Measurements from ENCODE around the gene NREP. TPM values are rescaled to one million over a fixed set of nuclear protein-coding genes. Genes with fewer than 3 reads are reported as not detected.

The NREP gene
- total and polyA plus RNA-seq, 2 experiments from 2014 or later = 260 to 300 TPM

DNA sequence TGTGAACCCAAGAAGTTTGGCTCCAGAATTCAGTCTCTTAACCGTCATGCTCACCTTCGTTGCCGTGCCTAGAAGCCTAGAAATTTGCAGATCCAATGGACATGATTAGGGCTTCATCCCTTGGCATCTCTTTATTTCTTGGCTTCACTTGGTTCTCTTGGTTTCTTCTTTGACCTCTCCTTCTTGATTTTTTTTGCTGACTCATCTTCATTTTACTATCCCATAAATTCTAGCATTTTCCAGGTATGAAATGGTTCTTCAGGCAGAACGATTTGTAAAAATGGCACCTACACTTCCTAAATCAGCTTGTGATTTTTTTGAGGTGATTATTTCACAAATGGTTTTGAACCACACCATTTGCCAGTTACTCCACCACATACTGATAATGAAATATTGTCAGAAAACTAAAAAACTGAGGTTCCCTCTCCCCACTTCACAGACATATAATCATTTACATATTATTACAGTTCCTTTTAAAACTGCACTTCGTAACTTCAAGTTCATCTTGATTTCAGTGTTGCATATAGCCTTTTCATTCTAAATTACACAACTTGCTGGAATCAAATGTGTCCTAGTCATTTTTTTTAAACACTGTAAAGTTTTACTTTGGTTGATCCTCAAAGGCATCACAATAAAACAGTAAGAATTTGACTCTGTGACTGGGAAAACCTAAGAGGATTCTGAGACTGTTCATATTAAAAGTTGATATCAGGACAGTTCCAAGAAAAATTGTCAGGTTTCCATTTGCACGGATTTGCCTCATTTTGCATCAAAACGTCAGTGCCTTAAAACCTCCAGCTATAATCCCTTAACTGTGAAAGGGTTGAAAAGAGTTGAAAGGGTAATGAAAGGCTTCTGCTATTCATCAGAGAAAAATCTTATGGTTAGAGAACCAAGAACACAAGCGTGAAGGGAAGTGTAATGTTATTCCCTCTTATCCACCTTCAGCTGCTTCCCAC is 8.9 kb upstream of the NREP start:
- no peaks in the 10 kb centered on the region for H3K36me3 Mint-ChIP-seq (ENCODE audit: low read depth)
- H3K36me3 ChIP-seq (ENCODE audit: insufficient read depth) = no peaks in the 10 kb centered on the region
- no peaks in the 10 kb centered on the region for H3K9me2 ChIP-seq (ENCODE audit: insufficient read depth)
- H3K4me3 ChIP-seq = no peak overlapping the region
- H2AFZ ChIP-seq = no peak overlapping the region; the same call in 1 of the 2 replicates
- H3K4me3 Mint-ChIP-seq = no peak overlapping the region
- H3K4me1 ChIP-seq (ENCODE audit: insufficient read depth) = peaks cover 7% of the 10 kb centered on the region
- H3K4me1 Mint-ChIP-seq = peaks cover 13% of the 10 kb centered on the region
- no peaks in the 10 kb centered on the region for H3K27me3 ChIP-seq (ENCODE audit: insufficient read depth)
- H4K20me1 ChIP-seq (replicated peaks; ENCODE audit: insufficient read depth) = no peaks in the 10 kb centered on the region
- H3K27ac ChIP-seq (ENCODE audit: low read depth) = no peak overlapping the region
- peaks cover 2% of the 10 kb centered on the region for H3K27me3 Mint-ChIP-seq (ENCODE audit: insufficient read depth, low read depth, poor library complexity)
- TF ChIP-seq ETS1 (IDR thresholded peaks at IDR 0.05) (no peak), EZH2phosphoT487 (IDR thresholded peaks at IDR 0.05; ENCODE audit: unreplicated experiment) (no peak), STAT1 (IDR thresholded peaks at IDR 0.05; ENCODE audit: unreplicated experiment) (no peak), ZNF331 (CRISPR knock-in tag; IDR thresholded peaks at IDR 0.05; ENCODE audit: low read depth) (no peak), POLR2AphosphoS5 (IDR thresholded peaks at IDR 0.05; ENCODE audit: low read depth) (no peak), CTCF (conservative IDR thresholded peaks at IDR 0.05; ENCODE audit: low read depth in 2 of 2) (no peak), EZH2 (IDR thresholded peaks at IDR 0.05; ENCODE audit: low read depth, unreplicated experiment) (no peak), JUNB (IDR thresholded peaks at IDR 0.05; ENCODE audit: unreplicated experiment) (no peak)
- TF ChIP-seq, protein P1, sequence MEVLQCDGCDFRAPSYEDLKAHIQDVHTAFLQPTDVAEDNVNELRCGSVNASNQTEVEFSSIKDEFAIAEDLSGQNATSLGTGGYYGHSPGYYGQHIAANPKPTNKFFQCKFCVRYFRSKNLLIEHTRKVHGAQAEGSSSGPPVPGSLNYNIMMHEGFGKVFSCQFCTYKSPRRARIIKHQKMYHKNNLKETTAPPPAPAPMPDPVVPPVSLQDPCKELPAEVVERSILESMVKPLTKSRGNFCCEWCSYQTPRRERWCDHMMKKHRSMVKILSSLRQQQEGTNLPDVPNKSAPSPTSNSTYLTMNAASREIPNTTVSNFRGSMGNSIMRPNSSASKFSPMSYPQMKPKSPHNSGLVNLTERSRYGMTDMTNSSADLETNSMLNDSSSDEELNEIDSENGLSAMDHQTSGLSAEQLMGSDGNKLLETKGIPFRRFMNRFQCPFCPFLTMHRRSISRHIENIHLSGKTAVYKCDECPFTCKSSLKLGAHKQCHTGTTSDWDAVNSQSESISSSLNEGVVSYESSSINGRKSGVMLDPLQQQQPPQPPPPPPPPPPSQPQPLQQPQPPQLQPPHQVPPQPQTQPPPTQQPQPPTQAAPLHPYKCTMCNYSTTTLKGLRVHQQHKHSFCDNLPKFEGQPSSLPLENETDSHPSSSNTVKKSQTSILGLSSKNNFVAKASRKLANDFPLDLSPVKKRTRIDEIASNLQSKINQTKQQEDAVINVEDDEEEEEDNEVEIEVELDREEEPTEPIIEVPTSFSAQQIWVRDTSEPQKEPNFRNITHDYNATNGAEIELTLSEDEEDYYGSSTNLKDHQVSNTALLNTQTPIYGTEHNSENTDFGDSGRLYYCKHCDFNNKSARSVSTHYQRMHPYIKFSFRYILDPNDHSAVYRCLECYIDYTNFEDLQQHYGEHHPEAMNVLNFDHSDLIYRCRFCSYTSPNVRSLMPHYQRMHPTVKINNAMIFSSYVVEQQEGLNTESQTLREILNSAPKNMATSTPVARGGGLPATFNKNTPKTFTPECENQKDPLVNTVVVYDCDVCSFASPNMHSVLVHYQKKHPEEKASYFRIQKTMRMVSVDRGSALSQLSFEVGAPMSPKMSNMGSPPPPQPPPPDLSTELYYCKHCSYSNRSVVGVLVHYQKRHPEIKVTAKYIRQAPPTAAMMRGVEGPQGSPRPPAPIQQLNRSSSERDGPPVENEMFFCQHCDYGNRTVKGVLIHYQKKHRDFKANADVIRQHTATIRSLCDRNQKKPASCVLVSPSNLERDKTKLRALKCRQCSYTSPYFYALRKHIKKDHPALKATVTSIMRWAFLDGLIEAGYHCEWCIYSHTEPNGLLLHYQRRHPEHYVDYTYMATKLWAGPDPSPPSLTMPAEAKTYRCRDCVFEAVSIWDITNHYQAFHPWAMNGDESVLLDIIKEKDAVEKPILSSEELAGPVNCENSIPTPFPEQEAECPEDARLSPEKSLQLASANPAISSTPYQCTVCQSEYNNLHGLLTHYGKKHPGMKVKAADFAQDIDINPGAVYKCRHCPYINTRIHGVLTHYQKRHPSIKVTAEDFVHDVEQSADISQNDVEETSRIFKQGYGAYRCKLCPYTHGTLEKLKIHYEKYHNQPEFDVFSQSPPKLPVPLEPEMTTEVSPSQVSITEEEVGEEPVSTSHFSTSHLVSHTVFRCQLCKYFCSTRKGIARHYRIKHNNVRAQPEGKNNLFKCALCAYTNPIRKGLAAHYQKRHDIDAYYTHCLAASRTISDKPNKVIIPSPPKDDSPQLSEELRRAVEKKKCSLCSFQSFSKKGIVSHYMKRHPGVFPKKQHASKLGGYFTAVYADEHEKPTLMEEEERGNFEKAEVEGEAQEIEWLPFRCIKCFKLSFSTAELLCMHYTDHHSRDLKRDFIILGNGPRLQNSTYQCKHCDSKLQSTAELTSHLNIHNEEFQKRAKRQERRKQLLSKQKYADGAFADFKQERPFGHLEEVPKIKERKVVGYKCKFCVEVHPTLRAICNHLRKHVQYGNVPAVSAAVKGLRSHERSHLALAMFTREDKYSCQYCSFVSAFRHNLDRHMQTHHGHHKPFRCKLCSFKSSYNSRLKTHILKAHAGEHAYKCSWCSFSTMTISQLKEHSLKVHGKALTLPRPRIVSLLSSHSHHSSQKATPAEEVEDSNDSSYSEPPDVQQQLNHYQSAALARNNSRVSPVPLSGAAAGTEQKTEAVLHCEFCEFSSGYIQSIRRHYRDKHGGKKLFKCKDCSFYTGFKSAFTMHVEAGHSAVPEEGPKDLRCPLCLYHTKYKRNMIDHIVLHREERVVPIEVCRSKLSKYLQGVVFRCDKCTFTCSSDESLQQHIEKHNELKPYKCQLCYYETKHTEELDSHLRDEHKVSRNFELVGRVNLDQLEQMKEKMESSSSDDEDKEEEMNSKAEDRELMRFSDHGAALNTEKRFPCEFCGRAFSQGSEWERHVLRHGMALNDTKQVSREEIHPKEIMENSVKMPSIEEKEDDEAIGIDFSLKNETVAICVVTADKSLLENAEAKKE (CRISPR knock-in tag; IDR thresholded peaks at IDR 0.05) = no peak
- H3K79me2 ChIP-seq (replicated peaks; ENCODE audit: insufficient read depth) = no peaks in the 10 kb centered on the region
- ATAC-seq (no peak), DNase-seq (ENCODE audit: low spot score) (no peak)
- no peaks in the 10 kb centered on the region for H3F3A ChIP-seq (replicated peaks; ENCODE audit: low read depth)
- no peaks in the 10 kb centered on the region; the same call in 2 of the 3 replicates for H3K9me3 Mint-ChIP-seq
- no peak overlapping the region for H3K27ac Mint-ChIP-seq
- no peak overlapping the region for H3K4me2 ChIP-seq

Measured in GM23338 (cell line).